Vagina (tissue), 2 donors: ENCODE results near the gene HSD17B10. TPM values are rescaled to one million over a fixed set of nuclear protein-coding genes. Genes with fewer than 3 reads are reported as not detected.

ENCODE experiments used
- DNase-seq, 2 donors: peaks; one replicate each; pipeline ENCODE4 v3.0.0-alpha.2; 2017; ENCODE audit errors: extremely low spot score in 2 of 2
- H3K27ac ChIP-seq: fragments of 200-600 bp; sonication (generic); one replicate; pipeline ENCODE4 v1.5.1; 2019
- H3K27me3 ChIP-seq: fragments of 200-600 bp; sonication (generic); one replicate; pipeline ENCODE4 v1.5.1; 2019
- H3K36me3 ChIP-seq, 2 donors: fragments of 200-600 bp; sonication (generic); one replicate each; pipeline ENCODE4 v1.5.1; 2017 to 2019
- H3K4me1 ChIP-seq: fragments of 200-600 bp; sonication (generic); one replicate; pipeline ENCODE4 v1.5.1; 2019
- H3K4me3 ChIP-seq, 2 donors: fragments of 200-600 bp; sonication (generic); 1 replicate in 1 of 2; 2 replicates in 1 of 2; pipeline ENCODE4 v1.5.1; 2016 to 2019
- H3K9me3 ChIP-seq: fragments of 200-600 bp; sonication (generic); one replicate; pipeline ENCODE4 v1.5.1; 2019
- CTCF ChIP-seq, 3 experiments: fragments of 450-650 bp in 2 of 3; fragments of 200-600 bp in 1 of 3; sonication (generic) in 1 of 3; IDR thresholded peaks; one replicate each; pipeline ENCODE4 v1.5.1; 2017 to 2019; ENCODE audit warnings: antibody characterized with exemption in 3 of 3, mild to moderate bottlenecking in 2 of 3, moderate library complexity in 2 of 3
- POLR2A ChIP-seq, 2 donors: fragments of 450-650 bp; IDR thresholded peaks; one replicate each; pipeline ENCODE4 v1.6.1; 2017; ENCODE audit warnings: antibody characterized with exemption in 2 of 2, mild to moderate bottlenecking in 2 of 2, moderate library complexity in 2 of 2
- POLR2AphosphoS5 ChIP-seq, 2 donors: sonication (generic); formaldehyde crosslinking; IDR thresholded peaks; one replicate each; pipeline ENCODE4 v1.9.0; 2017; ENCODE audit warnings: antibody characterized with exemption in 2 of 2, mild to moderate bottlenecking in 2 of 2, low read depth in 1 of 2; ENCODE audit not compliant: insufficient read depth in 1 of 2
- intact Hi-C: fragments of 100-400 bp; cut with DNase I; formaldehyde crosslinking; loops from one replicate; pipeline ENCODE4 v1.15.1; 2023
- total RNA-seq: library from RNA; depleted of rRNA; stranded (reverse); fragments of >200 nt; gene quantifications from one replicate; pipeline ENCODE4 v1.2.3, GENCODE V29; 2016

The HSD17B10 gene
- total RNA-seq, 1 donor from 2014 or later: 42.0 TPM

DNA sequence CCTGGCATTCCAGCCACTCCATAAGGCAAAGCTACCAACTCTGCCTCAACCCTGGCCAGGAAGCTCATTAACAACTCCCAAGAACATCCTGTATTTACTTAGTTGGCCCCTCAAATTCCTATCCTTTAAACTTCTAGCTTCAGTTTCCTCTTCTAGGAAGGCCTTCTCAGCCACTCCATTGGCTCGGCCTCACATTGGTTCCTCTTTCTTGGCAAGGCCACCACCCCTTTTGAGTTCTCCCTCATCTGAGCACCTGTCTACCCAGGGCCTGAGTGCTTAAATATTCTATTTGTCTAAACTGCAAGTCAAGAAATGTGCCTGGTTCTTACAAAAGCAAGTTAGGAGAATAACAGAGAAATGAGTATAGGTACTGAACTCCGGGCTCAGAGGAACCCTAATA is 21.7 kb downstream of the HSD17B10 start:
- peaks cover 0 to 63% of the 10 kb centered on the region in 2 donors for H3K36me3 ChIP-seq
- no peaks in the 10 kb centered on the region for H3K27me3 ChIP-seq
- H3K4me3 ChIP-seq: no peak overlapping the region
- no peaks in the 10 kb centered on the region for H3K4me1 ChIP-seq
- H3K27ac ChIP-seq: no peak overlapping the region
- intact Hi-C loops: no loop called here
- DNase-seq: no peak
- TF ChIP-seq POLR2AphosphoS5 (IDR thresholded peaks at IDR 0.05; ENCODE audit: insufficient read depth in 1 of 2, low read depth in 1 of 2) (no peak), CTCF (IDR thresholded peaks at IDR 0.05) (no peak), POLR2A (IDR thresholded peaks at IDR 0.05) (no peak)
- H3K9me3 ChIP-seq: no peaks in the 10 kb centered on the region

DNA sequence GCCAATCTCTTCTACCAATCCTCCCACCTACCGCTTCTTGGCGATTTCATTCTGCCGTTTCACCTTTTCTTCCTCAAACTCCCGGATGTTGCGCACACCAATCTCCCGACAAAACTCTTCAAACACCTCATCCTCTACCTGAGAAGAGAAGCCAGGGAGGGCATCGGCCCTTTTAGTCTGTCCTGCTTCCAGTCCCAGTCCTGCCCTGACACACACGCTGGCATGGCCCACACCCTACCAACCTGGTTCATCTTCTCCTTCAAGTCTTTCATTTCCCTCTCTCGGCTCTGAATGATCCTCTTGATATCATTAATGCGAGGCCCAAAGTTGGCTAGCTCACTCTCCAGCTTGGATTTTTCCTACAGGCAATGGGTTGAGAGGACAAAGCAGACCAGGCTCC is 30.6 kb downstream of the HSD17B10 start:
- H3K4me3 ChIP-seq: no peak overlapping the region
- H3K27ac ChIP-seq: no peak overlapping the region
- TF ChIP-seq POLR2A (IDR thresholded peaks at IDR 0.05) (no peak), CTCF (IDR thresholded peaks at IDR 0.05) (no peak), POLR2AphosphoS5 (IDR thresholded peaks at IDR 0.05; ENCODE audit: insufficient read depth in 1 of 2, low read depth in 1 of 2) (no peak)
- H3K27me3 ChIP-seq: no peaks in the 10 kb centered on the region
- intact Hi-C loops: no loop called here
- no peaks in the 10 kb centered on the region for H3K4me1 ChIP-seq
- no peak for DNase-seq
- H3K36me3 ChIP-seq: peaks cover 0 to 87% of the 10 kb centered on the region in 2 donors
- H3K9me3 ChIP-seq: no peaks in the 10 kb centered on the region

DNA sequence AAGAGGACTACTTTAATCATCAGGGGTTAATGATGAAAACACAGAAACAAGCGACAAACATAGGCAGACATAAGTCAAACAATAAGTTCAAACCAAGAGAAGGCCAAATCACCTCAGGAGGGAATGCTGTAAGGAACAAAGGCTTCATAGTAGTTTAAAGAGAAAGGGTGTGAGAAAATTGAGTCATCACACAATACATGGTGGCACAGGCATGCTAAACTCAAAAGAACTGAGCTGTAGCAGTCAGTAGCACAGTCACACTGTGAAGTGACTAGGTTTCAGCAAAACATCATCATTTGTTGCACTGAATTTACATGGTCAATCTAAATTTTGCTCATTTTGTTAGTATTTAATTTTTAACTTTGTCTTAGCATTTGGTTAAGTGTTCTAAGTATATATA is 36.0 kb downstream of the HSD17B10 start:
- no peaks in the 10 kb centered on the region for H3K27me3 ChIP-seq
- no peak overlapping the region for H3K27ac ChIP-seq
- TF ChIP-seq POLR2A (IDR thresholded peaks at IDR 0.05): no peak
- no peak for TF ChIP-seq POLR2AphosphoS5 (IDR thresholded peaks at IDR 0.05; ENCODE audit: insufficient read depth in 1 of 2, low read depth in 1 of 2)
- TF ChIP-seq CTCF (IDR thresholded peaks at IDR 0.05): no peak
- DNase-seq: no peak
- peaks cover 0 to 63% of the 10 kb centered on the region in 2 donors for H3K36me3 ChIP-seq
- H3K9me3 ChIP-seq: no peaks in the 10 kb centered on the region
- H3K4me3 ChIP-seq: no peak overlapping the region
- no peaks in the 10 kb centered on the region for H3K4me1 ChIP-seq
- intact Hi-C loops: no loop called here

- Histone ChIP-seq H3K27ac (no peak overlapping the region), H3K4me1 (no peaks in the 10 kb centered on the region), H3K27me3 (no peaks in the 10 kb centered on the region), H3K36me3 (peaks cover 0 to 40% of the 10 kb centered on the region in 2 donors), H3K4me3 (no peak overlapping the region), H3K9me3 (no peaks in the 10 kb centered on the region)
- no peak for TF ChIP-seq POLR2A (IDR thresholded peaks at IDR 0.05)
- no peak for TF ChIP-seq CTCF (IDR thresholded peaks at IDR 0.05)
- no peak for TF ChIP-seq POLR2AphosphoS5 (IDR thresholded peaks at IDR 0.05; ENCODE audit: insufficient read depth in 1 of 2, low read depth in 1 of 2)
- no peak for DNase-seq
- intact Hi-C loops: no loop called here
Observed at GRCh38 chrX:53395605-53396298, 38.4 kb downstream of the HSD17B10 start.

- TF ChIP-seq POLR2AphosphoS5 (IDR thresholded peaks at IDR 0.05; ENCODE audit: insufficient read depth in 1 of 2, low read depth in 1 of 2) (no peak), POLR2A (IDR thresholded peaks at IDR 0.05) (no peak), CTCF (IDR thresholded peaks at IDR 0.05) (no peak)
- Histone ChIP-seq H3K4me1 (no peaks in the 10 kb centered on the region), H3K9me3 (no peaks in the 10 kb centered on the region), H3K27ac (no peak overlapping the region), H3K4me3 (no peak overlapping the region), H3K27me3 (no peaks in the 10 kb centered on the region), H3K36me3 (peaks cover 0 to 61% of the 10 kb centered on the region in 2 donors)
- intact Hi-C loops: no loop called here
- DNase-seq: no peak
Observed at GRCh38 chrX:53383376-53384076, 50.6 kb downstream of the HSD17B10 start.
